NCI-H2196 (cell line): Measurements from ENCODE around the gene MBOAT2.

Source experiments
- DNase-seq: peaks from one replicate; lab custom pipeline; 2025; ENCODE audit not compliant: unreplicated experiment; lab: John Stamatoyannopoulos, UW

Gene MBOAT2

GRCh38 chr2:8863331-8863953 lies 140.0 kb downstream of the MBOAT2 start:
- DNase-seq, result no peak

- no peak for DNase-seq
Observed at GRCh38 chr2:8862230-8862629, 141.3 kb downstream of the MBOAT2 start.

GRCh38 chr2:8861797-8862196 lies 141.7 kb downstream of the MBOAT2 start:
- no peak for DNase-seq

GRCh38 chr2:8860239-8860638 lies 143.2 kb downstream of the MBOAT2 start:
- no peak for DNase-seq

- no peak for DNase-seq
Observed at GRCh38 chr2:8858910-8859309, 144.6 kb downstream of the MBOAT2 start.

- DNase-seq, result no peak
Observed at GRCh38 chr2:8858264-8858663, 145.2 kb downstream of the MBOAT2 start.

- DNase-seq, result no peak
Observed at GRCh38 chr2:8857709-8858108, 145.8 kb downstream of the MBOAT2 start.

- DNase-seq, result no peak
Observed at GRCh38 chr2:8856176-8856575, 147.3 kb downstream of the MBOAT2 start.

GRCh38 chr2:8855010-8855409 lies 148.5 kb downstream of the MBOAT2 start:
- no peak for DNase-seq

- no peak for DNase-seq
Observed at GRCh38 chr2:8853426-8853825, 150.1 kb downstream of the MBOAT2 start.

- no peak for DNase-seq
Observed at GRCh38 chr2:8851811-8852560, 151.5 kb downstream of the MBOAT2 start.

- no peak for DNase-seq
Observed at GRCh38 chr2:8850845-8851487, 152.5 kb downstream of the MBOAT2 start.

GRCh38 chr2:8849327-8849726 lies 154.2 kb downstream of the MBOAT2 start:
- no peak for DNase-seq

- DNase-seq, result no peak
Observed at GRCh38 chr2:8848328-8849100, 155.0 kb downstream of the MBOAT2 start.

GRCh38 chr2:8847400-8847799 lies 156.1 kb downstream of the MBOAT2 start:
- DNase-seq, result no peak

- no peak for DNase-seq
Observed at GRCh38 chr2:8841932-8842331, 161.6 kb downstream of the MBOAT2 start.

GRCh38 chr2:8840475-8841091 lies 162.9 kb downstream of the MBOAT2 start:
- DNase-seq, result no peak

GRCh38 chr2:8839189-8839965 lies 164.1 kb downstream of the MBOAT2 start:
- DNase-seq, result no peak

- DNase-seq, result no peak
Observed at GRCh38 chr2:8837795-8838140, 165.7 kb downstream of the MBOAT2 start.
